Measurements from ENCODE around the gene TTC33.
"Not testable (repeated sequence)": the region's sequence is repeated elsewhere in the genome, so short reads cannot be mapped to it uniquely, and the experiment has no call there.

TTC33 gene

DNA sequence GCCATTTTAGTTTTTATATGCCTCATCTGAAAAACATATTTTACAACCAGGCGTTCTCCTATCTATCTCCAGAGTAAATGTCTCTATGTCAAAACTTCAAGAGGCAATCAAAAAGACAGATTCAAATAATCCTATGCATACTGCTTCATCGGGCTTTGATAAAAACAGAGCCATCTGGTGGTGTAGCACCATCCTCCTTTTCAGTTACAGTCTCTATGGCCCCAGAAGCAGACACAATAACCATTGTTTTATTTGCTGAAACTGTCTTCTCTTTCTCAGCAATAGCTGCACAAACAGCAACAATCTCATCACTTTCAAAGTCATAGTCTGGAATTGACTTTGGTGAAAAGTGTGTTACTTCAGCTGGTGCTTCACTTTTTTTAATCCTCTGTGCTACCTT lies 39.8 kb downstream of the TTC33 start:
- no peak for DNase-seq

DNA sequence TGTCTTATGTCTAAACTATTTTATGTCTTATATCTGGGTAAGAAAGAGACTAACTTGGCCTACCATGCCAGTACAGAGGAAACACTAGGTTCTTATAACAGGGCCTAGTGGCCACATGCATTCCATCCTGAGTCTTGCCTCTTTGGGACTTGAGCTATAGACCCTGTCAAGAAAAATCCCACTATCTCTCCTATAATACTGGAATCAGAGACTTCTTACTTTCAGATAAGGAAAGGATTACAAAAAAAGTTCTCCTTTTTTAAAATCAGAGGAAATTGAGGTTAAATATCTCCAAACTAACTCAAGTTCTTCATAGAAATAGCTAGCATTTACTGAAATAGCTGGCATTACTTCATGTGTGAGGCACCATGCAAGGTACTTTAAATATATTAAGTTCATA lies 41.8 kb downstream of the TTC33 start:
- DNase-seq = no peak

DNA sequence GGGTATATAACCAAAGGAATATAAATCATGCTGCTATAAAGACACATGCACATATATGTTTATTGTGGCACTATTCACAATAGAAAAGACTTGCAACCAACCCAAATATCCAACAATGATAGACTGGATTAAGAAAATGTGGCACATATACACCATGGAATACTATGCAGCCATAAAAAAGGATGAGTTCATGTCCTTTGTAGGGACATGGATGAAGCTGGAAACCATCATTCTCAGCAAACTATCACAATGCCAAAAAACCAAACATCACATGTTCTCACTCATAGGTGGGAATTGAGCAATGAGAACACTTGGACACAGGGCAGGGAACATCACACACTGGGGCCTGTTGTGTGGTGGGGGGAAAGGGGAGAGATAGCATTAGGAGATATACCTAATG lies 45.2 kb downstream of the TTC33 start:
- DNase-seq = not testable (repeated sequence)

DNA sequence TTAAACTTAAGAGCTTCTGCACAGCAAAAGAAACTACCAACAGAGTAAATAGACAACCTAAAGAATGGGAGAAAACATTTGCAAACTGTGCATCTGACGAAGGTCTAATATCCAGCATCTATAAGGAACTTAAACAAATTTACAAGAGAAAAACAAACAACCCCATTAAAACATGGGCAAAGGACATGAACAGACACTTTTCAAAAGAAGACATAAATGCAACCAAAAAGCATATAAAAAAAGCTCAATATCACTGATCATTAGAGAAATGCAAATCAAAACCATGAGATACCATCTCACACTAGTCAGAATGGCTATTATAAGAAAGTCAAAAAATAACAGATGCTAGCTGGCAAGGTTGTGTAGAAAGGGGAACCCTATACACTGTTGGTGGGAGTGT lies 50.3 kb downstream of the TTC33 start:
- not testable (repeated sequence) for DNase-seq

DNA sequence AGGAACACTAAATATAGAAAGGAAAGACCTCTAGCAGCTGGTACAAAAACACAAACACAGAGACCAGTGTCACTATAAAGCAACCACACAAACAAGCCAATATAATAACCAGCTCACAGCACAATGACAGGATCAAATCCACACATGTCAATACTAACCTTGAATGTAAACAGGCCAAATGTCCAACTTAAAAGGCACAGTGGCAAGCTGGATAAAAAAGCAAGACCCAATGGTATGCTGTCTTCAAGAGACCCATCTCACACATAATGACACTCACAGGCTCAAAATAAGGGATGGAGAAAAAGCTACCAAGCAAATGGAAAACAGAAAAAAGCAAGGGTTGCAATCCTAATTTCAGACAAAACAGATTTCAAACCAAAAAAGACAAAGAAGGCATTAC lies 53.7 kb downstream of the TTC33 start:
- not testable (repeated sequence) for DNase-seq

DNA sequence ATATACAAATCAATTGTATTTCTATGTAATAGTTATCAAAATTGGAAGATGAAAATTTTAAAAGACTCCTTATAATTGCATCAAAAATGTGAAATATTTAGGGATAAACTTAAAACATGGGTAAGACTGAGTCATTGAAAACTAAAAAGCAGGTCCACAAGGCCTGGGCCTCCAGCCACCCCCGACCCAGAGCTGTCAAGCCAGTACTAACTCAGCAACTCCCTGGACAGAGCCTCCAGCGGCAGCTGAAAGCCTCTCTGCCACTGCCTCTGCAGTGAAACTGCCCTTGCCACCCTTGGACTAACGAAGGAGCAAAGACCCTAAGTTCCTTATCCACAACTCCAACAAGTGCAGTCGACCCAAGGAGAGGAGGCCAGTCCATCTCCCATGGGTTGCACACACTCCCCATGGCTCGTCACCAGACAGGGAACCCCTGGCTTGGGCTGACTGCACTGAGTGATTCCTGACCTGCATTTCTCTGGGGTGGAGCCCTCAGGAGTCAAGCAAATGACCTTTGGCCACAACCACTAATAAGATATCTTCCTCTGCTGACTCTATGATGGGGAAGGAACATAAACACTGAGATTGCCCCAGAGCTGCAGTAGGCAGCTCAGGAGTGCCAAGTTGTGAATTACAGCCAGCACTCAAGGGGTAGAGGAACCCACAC lies 55.5 kb downstream of the TTC33 start:
- DNase-seq = no peak

DNA sequence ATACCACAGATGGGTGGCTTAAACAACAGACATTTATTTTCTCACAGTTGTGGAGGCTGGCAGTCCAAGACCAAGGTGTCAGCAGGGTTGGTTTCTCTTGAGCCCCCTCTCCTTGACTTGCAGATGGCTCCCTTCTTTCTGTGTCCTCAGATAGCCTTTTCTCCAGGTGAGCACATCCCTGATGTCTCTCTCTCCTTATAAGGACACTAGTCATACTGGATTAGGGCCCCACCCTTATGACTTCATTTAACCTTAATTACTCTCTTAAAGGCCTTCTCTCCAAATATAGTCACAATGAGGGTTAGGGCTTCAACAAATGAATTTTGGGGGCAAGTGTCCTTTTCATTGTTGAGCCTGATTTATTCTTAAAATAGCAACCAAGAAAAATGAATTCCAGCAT lies 61.3 kb downstream of the TTC33 start:
- DNase-seq = peak; percentile 44

DNA sequence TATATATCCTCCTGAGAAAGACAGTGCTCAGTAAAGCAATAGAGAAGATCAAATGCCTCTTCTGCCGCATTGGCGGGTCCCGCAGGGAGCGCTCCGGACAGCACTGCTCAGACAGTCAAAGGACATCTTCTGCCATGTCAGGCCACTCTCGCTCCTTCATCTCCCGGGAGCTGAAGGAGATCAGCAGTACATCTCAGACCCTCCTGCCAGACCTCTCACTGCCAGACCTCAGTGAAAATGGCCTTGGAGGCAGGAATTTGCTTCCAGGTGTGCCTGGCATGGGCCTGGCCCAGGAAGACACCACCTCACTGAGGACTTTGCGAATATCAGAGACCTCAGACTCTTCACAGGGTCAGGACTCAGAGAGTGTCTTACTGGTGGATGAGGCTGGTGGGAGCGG lies 63.9 kb downstream of the TTC33 start:
- DNase-seq = no peak

DNA sequence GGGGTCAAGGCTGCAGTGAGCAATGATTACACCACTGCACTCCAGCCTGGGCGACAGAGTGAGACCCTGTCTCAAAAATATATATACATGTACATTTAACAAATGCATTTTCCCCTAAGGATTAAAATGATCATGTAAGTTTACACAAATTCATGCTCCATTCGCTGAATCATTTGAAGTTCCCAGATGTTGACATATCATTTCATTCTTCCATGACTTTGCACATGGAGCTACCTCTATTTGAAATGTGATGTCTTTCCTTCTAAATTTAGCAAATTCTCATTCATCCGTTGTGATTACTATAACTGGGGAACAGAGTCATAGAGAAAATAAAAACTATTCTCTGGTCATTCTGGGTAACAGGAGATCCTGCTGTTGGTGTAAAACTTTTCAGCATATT lies 65.5 kb downstream of the TTC33 start:
- DNase-seq = no peak

DNA sequence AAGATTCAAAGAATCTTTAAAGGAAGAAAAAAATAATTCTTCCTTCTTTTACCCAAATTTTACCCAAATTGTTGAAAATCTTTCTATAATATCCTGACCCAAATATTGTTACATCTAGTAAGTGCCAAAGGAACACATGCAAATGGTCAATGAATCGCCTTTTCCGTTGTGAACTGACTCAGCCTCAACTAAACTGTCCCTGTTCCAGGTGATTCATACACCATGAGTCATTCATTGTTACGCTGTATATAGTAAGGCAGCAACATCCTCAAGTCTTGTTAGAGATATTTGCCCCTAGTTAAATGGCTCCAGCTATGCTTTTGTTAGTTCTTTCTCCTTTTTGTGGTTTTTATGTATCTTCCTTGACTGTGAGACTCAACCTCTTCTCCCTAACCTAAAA lies 66.3 kb downstream of the TTC33 start:
- DNase-seq = peak; percentile 95

DNA sequence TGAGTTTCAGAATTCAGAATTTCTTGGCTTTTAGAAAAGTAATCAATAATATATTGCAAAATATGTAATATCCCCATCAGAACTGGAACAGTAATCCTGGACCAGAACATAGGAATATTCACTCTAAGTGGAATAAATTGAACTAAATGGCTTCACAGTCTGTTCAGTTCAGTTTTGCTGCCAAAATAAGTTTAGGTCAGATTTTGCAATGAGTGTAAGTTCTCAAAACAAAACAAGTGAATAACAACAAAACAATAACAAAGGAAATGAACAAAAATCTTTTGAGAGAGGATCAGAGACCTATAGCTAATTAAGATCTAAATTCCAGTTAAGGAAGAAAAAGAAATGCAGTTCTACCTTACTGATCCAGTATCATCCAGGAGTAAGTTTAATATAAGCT lies 66.8 kb downstream of the TTC33 start:
- DNase-seq = no peak

DNA sequence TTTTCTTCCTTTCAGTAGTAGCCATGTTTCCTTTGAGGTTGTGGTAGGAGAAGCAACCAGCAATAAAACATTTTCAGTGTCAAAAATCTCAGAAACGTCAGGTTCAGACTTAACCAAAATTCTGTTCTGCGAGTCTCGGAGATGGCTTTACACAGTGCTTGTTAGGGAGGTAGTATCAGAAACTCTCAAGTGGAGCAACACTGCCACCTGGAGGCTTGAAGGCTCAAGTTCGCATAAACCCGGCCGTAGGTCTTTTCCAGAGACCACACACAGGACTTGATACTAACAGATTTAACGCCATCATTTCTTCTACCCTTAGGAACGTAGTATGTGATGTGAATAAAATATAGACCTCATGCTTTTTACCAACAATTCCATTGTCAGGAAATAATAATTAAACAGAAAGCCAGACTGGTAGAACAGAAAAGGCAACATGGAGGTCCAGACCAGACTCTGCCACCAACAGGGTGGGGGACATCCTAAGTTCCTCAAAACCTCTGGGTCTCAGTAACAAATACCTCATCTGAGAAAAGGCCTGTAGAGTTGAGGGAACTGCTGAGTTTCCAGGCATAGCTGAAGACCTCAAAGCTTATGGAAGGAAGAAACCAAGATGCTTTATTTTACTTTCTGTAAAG lies 67.5 kb downstream of the TTC33 start:
- DNase-seq = peak; percentile 79

DNA sequence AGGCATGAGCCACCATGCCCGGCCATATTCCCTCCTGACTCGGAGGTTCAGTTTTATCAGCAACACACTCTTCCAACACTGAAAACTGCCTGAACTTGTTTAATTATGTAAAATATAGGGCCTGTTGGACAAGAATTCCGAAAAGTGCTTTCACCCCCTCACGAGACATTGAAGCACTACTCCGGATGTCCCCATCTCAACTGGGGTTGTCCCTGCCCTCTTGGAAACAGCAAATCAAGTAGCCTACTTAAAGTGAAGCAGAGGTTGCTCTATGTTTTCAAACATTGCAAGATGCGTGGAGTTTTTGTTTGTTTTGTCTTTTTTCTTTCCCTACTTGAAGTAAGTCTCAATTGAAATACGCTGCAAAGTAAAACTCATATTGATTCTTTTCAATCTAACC lies 68.4 kb downstream of the TTC33 start:
- no peak for DNase-seq

DNA sequence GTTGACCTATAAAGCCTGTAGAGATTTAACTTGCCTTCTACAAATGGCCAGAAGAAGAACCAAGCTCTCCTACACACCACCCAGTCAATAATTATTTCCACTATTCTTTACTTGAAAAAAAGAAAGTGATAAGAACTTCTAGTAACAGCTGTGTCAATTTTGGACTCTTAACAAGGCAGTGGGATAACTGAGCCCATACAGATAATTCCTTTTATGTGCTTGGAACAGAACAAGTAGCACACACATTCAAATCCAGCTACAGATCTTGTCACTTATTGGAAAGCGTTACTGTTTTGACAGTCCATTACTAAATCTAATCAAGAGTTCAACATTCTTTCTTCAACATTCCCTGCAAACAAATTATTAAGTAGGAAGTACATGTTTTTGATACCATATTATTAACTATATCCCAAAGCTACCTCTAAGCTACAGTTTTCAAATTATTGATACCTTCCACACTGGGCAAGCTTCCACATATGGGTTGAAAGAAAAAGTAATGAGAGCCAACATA lies 69.7 kb downstream of the TTC33 start:
- no peak for DNase-seq

DNA sequence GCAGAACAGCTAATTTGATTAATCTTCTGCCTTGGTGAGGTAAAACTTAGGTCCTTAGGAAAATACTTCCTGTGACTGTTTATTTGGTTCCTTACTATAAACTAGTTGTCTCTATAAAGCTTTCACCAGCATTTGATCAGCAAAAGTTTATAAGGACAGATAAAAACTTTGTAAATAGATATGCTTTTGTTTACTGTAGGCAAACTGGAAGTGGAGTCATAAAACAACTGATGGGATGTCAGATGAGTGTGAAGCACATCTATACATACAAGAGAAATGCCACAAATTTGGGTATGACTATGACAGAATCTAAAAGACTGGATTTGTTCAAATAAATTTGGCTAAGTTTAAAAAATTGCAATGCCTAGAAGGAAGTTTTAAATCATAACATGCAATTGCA lies 70.6 kb downstream of the TTC33 start:
- DNase-seq = no peak

DNA sequence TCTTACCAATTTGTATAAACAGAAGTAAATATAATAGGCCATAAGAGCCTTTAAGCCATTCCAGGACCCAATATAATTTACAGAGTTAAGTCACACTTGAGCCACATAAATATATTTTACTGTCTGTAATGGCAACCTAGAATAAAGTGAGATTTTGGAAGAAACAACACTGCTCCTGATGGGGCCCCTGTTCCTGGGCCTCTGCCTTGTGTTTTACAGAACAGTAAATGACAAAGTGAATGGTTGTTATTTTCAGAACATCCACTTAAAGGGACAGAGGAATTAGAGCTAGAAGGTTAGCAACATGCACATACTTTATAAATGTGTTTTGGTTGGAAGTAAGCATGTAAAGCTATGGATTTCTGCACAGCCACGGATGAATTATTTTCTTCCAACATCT lies 72.5 kb downstream of the TTC33 start:
- DNase-seq = no peak

DNA sequence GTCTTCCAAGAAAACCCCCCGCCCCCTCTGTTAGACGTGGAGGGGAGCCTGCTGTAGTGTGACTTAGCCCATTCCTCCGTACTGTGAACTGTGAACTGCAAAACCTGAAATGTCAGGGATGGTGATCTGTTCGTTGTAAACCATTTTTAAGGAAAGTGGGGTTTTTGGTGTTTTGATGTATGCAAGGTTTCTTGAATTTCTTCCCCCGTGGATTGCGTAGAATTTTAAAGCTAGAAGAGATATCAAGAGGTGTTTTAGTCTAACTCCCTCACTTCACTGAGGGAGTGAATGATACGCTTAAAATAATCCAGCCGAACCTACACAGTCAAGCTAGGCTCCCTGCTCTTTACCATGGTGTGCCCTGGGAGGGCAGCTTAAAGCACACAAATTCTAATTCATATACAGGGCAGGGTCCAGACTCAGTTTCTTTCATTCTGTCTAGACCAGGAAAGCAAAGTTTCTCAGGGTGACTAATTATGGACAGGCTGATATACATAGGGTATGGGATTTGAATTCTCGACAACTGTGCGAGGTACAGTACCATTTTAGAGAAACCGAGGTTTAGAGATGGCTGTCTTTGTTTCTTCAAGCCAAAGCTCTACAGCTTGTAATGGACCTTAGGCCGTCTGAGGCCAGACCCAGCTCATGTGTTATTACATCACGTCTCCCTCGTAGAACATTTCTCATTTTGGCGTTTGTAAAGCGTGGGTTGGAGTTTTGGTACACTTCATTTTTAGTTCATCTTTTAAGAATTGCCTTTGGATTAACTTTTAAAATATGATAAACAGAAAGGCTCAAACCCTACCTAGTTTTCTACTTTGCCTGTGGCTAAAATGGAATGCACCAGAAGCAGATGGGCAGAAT lies 73.4 kb downstream of the TTC33 start:
- no peak for DNase-seq

DNA sequence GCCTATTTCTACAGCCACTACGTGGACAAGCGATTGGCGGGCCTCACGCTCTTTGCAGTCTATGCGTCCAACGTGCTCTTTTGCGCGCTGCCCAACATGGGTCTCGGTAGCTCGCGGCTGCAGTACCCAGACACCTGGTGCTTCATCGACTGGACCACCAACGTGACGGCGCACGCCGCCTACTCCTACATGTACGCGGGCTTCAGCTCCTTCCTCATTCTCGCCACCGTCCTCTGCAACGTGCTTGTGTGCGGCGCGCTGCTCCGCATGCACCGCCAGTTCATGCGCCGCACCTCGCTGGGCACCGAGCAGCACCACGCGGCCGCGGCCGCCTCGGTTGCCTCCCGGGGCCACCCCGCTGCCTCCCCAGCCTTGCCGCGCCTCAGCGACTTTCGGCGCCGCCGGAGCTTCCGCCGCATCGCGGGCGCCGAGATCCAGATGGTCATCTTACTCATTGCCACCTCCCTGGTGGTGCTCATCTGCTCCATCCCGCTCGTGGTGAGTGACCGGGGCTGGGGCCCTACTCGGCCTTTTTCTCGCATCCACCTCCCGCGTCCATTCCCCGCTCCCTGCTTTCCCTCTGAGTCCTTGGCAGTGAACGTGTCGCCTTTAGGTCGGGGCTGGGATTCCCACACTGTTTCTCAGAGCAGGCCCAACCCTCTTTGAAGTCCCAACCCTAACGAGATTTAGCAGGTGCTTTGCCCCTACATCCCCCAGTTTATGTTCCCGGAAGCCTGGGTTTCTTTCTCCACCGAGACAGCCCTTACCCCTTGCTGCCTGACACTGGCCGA lies 74.2 kb downstream of the TTC33 start:
- DNase-seq = peak; percentile 36

DNA sequence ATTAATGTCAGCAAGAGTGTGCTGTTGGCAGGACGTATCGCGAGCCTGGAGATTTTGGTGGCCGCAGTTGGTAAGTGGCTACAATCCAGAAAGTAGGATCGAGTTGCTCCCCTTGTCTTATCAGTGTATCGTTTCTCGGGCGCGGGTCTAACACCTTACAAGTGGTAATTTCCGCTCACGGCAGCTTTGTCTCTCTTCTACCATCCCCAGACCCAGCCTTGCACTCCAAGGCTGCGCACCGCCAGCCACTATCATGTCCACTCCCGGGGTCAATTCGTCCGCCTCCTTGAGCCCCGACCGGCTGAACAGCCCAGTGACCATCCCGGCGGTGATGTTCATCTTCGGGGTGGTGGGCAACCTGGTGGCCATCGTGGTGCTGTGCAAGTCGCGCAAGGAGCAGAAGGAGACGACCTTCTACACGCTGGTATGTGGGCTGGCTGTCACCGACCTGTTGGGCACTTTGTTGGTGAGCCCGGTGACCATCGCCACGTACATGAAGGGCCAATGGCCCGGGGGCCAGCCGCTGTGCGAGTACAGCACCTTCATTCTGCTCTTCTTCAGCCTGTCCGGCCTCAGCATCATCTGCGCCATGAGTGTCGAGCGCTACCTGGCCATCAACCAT lies 74.9 kb downstream of the TTC33 start:
- DNase-seq = peak; percentile 44

DNA sequence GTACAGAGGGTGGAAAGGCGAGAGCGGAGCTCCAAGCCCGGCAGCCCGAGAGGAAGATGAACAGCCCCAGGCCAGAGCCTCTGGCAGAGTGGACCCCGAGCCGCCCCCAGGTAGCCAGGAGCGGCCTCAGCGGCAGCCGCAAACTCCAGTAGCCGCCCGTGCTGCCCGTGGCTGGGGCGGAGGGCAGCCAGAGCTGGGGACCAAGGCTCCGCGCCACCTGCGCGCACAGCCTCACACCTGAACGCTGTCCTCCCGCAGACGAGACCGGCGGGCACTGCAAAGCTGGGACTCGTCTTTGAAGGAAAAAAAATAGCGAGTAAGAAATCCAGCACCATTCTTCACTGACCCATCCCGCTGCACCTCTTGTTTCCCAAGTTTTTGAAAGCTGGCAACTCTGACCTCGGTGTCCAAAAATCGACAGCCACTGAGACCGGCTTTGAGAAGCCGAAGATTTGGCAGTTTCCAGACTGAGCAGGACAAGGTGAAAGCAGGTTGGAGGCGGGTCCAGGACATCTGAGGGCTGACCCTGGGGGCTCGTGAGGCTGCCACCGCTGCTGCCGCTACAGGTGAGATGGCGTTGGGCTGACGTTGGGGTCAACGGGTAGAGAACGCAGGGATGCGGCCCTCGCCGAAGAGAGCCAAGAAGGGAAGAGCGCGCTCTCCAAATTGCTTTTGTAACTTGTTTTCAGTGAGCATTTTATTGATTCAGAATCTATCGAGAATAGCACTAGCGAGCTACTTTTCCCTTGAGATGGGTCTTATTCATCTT lies 75.7 kb downstream of the TTC33 start, which contains the start of gene PTGER4:
Gene PTGER4 (plus strand): TSS at position 3 of the 769 bp plus-strand sequence. CDS start 1,079 bp downstream, outside the sequence.
- DNase-seq = peak; percentile 13
